ENCODE results near the gene EPC2.

DNA sequence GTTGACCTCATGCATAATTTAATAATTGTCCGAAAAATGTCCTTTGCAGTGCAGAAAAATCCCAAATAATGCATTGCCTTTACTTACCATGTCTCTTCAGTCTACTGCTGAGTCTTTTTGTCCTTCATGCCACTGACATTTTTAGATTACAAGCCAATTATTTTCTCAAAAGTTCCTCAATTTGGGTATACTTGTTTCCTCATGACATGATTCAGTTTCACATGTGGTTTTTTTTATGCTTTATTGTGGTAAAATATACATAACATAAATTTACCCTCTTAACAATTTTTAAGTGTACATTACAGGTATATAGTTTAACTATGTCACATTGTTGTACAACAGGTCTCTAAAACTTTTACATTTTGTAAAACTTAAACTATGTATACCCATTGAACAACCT, 81.0 kb downstream of the EPC2 start:
- no peak for TF ChIP-seq POLR2AphosphoS5 (IDR thresholded peaks at IDR 0.05; ENCODE audit: low read depth, low read length)
- no peak for TF ChIP-seq POLR2A (IDR thresholded peaks at IDR 0.05; ENCODE audit: low read depth, low read length)
- no peak for TF ChIP-seq TAF1 (IDR thresholded peaks at IDR 0.05; ENCODE audit: low read depth, low read length)
- TF ChIP-seq SPI1 (IDR thresholded peaks at IDR 0.05; ENCODE audit: low read depth, low read length): no peak
- TF ChIP-seq POU2F2 (IDR thresholded peaks at IDR 0.05; ENCODE audit: low read depth, low read length): no peak
- no peak for TF ChIP-seq PAX5 (IDR thresholded peaks at IDR 0.05; ENCODE audit: insufficient read depth, low read length, severe bottlenecking)
